SK-N-SH (cell line): ENCODE measurements around the gene PRC1.

Source experiments
- EZH2phosphoT487 ChIP-seq: fragments of 200-600 bp; sonication (generic); IDR thresholded peaks from 2 replicates; pipeline ENCODE4 v1.6.1; 2017; ENCODE audit warnings: low read depth, mixed run types, mild to moderate bottlenecking, antibody characterized with exemption, moderate library complexity, borderline replicate concordance
- GABPA ChIP-seq: IDR thresholded peaks from 2 replicates; pipeline ENCODE4 v1.4.0; 2012; ENCODE audit warnings: low read depth, mild to moderate bottlenecking
- NRF1 ChIP-seq: IDR thresholded peaks from 2 replicates; pipeline ENCODE4 v1.6.1; 2012; ENCODE audit warnings: low read depth, mild to moderate bottlenecking, low read length
- PBX3 ChIP-seq: IDR thresholded peaks from 2 replicates; pipeline ENCODE4; 2012
- POLR2AphosphoS5 ChIP-seq: IDR thresholded peaks from 2 replicates; pipeline ENCODE4 v1.6.1; 2012; ENCODE audit warnings: low read depth, low read length
- REST ChIP-seq: IDR thresholded peaks from 2 replicates; pipeline ENCODE4 v1.6.1; 2012; ENCODE audit warnings: mild to moderate bottlenecking, low read depth, low read length, moderate library complexity
- SMC3 ChIP-seq: IDR thresholded peaks from 2 replicates; pipeline ENCODE4 v1.6.1; 2012; ENCODE audit warnings: low read depth, low read length, improper control_type of control experiment
- TAF1 ChIP-seq: IDR thresholded peaks from 2 replicates; pipeline ENCODE4 v1.6.1; 2012; ENCODE audit warnings: low read depth, mild to moderate bottlenecking, low read length, moderate library complexity, borderline replicate concordance
- TEAD4 ChIP-seq: IDR thresholded peaks from 2 replicates; pipeline ENCODE4 v1.4.0; 2012; ENCODE audit warnings: mild to moderate bottlenecking, borderline replicate concordance; ENCODE audit not compliant: insufficient read depth
- YY1 ChIP-seq: IDR thresholded peaks from 2 replicates; pipeline ENCODE4 v1.4.0; 2012; ENCODE audit warnings: low read depth, mild to moderate bottlenecking
- TF ChIP-seq, protein P1 (sequence below): fragments of 200-600 bp; sonication (generic); IDR thresholded peaks from 2 replicates; pipeline ENCODE4 v1.6.1; 2017; ENCODE audit warnings: antibody characterized with exemption, mild to moderate bottlenecking, moderate library complexity
- TF ChIP-seq, protein P2 (sequence below): fragments of 150-350 bp; IDR thresholded peaks from 2 replicates; pipeline ENCODE4 v1.6.1; 2017; ENCODE audit warnings: antibody characterized with exemption, low read length, low read depth, borderline replicate concordance
- TF ChIP-seq, protein P3 (sequence below): fragments of 150-350 bp; IDR thresholded peaks from 2 replicates; pipeline ENCODE4 v1.6.1; 2016; ENCODE audit warnings: mild to moderate bottlenecking, low read depth, low read length
- TF ChIP-seq, protein P4 (sequence below): IDR thresholded peaks from 2 replicates; pipeline ENCODE4 v1.4.0; 2012; ENCODE audit warnings: low read depth

GRCh38 chr15:90916461-90916860, 77.9 kb downstream of the PRC1 start:
- TF ChIP-seq REST (no peak), TAF1 (no peak), YY1 (no peak), SMC3 (no peak), POLR2AphosphoS5 (no peak), EZH2phosphoT487 (no peak), PBX3 (no peak), GABPA (no peak), TEAD4 (no peak), NRF1 (no peak)
- TF ChIP-seq, protein P1, sequence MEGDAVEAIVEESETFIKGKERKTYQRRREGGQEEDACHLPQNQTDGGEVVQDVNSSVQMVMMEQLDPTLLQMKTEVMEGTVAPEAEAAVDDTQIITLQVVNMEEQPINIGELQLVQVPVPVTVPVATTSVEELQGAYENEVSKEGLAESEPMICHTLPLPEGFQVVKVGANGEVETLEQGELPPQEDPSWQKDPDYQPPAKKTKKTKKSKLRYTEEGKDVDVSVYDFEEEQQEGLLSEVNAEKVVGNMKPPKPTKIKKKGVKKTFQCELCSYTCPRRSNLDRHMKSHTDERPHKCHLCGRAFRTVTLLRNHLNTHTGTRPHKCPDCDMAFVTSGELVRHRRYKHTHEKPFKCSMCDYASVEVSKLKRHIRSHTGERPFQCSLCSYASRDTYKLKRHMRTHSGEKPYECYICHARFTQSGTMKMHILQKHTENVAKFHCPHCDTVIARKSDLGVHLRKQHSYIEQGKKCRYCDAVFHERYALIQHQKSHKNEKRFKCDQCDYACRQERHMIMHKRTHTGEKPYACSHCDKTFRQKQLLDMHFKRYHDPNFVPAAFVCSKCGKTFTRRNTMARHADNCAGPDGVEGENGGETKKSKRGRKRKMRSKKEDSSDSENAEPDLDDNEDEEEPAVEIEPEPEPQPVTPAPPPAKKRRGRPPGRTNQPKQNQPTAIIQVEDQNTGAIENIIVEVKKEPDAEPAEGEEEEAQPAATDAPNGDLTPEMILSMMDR: no peak
- TF ChIP-seq, protein P2, sequence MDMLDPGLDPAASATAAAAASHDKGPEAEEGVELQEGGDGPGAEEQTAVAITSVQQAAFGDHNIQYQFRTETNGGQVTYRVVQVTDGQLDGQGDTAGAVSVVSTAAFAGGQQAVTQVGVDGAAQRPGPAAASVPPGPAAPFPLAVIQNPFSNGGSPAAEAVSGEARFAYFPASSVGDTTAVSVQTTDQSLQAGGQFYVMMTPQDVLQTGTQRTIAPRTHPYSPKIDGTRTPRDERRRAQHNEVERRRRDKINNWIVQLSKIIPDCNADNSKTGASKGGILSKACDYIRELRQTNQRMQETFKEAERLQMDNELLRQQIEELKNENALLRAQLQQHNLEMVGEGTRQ: no peak
- TF ChIP-seq, protein P3, sequence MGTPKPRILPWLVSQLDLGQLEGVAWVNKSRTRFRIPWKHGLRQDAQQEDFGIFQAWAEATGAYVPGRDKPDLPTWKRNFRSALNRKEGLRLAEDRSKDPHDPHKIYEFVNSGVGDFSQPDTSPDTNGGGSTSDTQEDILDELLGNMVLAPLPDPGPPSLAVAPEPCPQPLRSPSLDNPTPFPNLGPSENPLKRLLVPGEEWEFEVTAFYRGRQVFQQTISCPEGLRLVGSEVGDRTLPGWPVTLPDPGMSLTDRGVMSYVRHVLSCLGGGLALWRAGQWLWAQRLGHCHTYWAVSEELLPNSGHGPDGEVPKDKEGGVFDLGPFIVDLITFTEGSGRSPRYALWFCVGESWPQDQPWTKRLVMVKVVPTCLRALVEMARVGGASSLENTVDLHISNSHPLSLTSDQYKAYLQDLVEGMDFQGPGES: no peak
- TF ChIP-seq, protein P4, sequence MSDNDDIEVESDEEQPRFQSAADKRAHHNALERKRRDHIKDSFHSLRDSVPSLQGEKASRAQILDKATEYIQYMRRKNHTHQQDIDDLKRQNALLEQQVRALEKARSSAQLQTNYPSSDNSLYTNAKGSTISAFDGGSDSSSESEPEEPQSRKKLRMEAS: no peak
